ENCODE measurements around the gene AHCYL1. TPM values are rescaled to one million over a fixed set of nuclear protein-coding genes. Genes with fewer than 3 reads are reported as not detected.

Gene AHCYL1
- total RNA-seq, 1 donor from 2014 or later: 31.6 TPM

DNA sequence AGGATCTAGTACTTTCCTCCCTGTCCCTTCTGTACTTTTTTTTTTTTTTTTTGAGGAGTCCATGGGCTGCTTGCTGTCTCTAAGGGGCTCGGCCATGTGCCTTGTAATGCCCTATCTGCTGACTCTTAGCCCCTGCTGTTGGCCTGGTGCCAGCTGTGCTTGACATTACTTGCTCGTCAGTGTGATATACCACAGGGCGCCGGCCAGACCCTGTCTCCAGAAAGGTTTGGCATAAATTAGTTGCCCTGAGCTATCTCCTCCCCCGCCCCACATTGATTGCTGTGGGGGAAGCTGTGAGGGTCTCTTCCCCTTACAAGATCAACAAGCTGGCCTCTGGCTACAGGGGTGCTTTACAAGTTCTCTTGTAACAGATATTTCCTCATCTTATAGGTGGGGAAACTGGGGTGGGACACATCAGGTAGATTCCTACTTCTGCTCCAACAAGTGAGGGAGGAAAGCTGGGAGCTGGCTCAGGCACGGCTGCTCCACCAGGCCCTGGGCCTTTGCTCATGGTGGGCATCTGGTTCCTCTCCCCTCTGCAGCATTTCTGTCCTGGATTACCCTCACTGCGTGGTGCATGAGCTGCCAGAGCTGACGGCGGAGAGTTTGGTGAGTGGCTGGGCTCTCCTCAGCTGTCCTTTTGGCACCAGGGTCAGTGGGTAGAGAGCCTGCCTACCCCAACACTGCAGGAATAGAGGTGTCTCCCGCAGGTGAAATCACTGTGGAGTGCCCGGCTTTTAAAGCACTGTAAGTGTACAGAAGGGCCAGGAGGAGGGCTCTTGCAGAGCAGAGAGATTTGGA lies 65.4 kb downstream of the AHCYL1 start:
- TF ChIP-seq, protein P1, sequence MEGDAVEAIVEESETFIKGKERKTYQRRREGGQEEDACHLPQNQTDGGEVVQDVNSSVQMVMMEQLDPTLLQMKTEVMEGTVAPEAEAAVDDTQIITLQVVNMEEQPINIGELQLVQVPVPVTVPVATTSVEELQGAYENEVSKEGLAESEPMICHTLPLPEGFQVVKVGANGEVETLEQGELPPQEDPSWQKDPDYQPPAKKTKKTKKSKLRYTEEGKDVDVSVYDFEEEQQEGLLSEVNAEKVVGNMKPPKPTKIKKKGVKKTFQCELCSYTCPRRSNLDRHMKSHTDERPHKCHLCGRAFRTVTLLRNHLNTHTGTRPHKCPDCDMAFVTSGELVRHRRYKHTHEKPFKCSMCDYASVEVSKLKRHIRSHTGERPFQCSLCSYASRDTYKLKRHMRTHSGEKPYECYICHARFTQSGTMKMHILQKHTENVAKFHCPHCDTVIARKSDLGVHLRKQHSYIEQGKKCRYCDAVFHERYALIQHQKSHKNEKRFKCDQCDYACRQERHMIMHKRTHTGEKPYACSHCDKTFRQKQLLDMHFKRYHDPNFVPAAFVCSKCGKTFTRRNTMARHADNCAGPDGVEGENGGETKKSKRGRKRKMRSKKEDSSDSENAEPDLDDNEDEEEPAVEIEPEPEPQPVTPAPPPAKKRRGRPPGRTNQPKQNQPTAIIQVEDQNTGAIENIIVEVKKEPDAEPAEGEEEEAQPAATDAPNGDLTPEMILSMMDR (IDR thresholded peaks at IDR 0.05; ENCODE audit: insufficient read depth, low read length, severe bottlenecking): no peak
- peaks cover 47% of the 10 kb centered on the region for H3K36me3 ChIP-seq (ENCODE audit: control insufficient read depth, insufficient read depth, low read length)
- no peak for FAIRE-seq

DNA sequence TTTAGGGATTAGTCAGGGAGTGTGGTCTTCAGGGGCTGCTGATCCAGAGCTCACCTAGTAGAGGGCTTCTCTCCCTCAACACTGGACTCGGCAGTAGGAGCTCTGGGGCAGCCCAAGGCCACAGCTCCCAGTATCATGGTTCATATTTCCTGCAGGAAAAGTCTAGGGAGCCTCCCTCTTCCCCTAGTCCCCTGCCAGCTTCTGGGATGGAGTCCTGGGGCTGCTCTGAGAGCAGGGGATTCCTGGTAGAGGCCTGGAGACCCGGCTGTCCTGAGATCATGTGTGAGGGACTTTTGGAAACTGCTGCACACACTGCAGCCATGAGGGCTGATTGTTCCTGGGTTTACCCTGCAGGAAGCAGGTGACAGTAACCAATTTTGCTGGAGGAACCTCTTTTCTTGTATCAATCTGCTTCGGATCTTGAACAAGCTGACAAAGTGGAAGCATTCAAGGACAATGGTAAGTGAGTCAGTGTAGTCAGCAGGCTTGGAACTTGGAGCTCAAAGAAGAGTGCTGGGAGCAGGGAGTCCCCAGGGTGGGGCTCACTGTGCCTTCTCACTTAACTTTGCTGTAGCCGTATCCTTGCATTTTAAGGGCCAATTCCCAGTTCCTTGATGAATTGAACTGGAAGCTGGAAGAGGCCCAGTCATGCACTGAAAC lies 66.2 kb downstream of the AHCYL1 start:
- FAIRE-seq (no peak), DNase-seq (ENCODE audit: low read depth) (no peak)
- TF ChIP-seq, protein P1 (IDR thresholded peaks at IDR 0.05; ENCODE audit: insufficient read depth, low read length, severe bottlenecking): no peak
- H3K4me3 ChIP-seq (ENCODE audit: low read depth, low read length): no peak overlapping the region
- H3K36me3 ChIP-seq (ENCODE audit: control insufficient read depth, insufficient read depth, low read length): peaks cover 46% of the 10 kb centered on the region
- no peaks in the 10 kb centered on the region for H3K27me3 ChIP-seq (ENCODE audit: control insufficient read depth, insufficient read depth, low read length)

More for the DNA sequence above, 65.4 kb downstream of the AHCYL1 start:
- Histone ChIP-seq H3K4me3 (ENCODE audit: low read depth, low read length) (no peak overlapping the region), H3K27me3 (ENCODE audit: control insufficient read depth, insufficient read depth, low read length) (no peaks in the 10 kb centered on the region)
- no peak for DNase-seq (ENCODE audit: low read depth)

DNA sequence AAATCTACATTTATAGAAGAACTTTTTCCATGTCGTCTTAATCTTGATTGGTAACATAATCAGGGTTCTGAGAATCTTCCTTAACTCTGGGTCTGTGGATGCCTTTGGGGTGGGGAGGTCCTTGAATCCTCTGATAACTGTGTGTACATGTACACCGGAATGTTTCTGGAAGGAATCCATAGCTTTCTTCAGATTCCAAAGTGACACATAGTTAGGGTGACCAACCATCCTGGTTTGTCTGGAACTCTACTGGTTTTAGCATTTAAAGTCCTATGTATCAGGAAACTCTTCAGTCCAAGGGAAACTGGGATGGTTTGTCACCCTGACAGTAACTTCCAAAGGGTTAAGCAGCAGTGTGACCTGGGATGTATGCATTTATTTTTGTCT lies 66.7 kb downstream of the AHCYL1 start:
- Histone ChIP-seq H3K4me3 (ENCODE audit: low read depth, low read length) (no peak overlapping the region), H3K36me3 (ENCODE audit: control insufficient read depth, insufficient read depth, low read length) (peaks cover 45% of the 10 kb centered on the region)
- no peak for FAIRE-seq

DNA sequence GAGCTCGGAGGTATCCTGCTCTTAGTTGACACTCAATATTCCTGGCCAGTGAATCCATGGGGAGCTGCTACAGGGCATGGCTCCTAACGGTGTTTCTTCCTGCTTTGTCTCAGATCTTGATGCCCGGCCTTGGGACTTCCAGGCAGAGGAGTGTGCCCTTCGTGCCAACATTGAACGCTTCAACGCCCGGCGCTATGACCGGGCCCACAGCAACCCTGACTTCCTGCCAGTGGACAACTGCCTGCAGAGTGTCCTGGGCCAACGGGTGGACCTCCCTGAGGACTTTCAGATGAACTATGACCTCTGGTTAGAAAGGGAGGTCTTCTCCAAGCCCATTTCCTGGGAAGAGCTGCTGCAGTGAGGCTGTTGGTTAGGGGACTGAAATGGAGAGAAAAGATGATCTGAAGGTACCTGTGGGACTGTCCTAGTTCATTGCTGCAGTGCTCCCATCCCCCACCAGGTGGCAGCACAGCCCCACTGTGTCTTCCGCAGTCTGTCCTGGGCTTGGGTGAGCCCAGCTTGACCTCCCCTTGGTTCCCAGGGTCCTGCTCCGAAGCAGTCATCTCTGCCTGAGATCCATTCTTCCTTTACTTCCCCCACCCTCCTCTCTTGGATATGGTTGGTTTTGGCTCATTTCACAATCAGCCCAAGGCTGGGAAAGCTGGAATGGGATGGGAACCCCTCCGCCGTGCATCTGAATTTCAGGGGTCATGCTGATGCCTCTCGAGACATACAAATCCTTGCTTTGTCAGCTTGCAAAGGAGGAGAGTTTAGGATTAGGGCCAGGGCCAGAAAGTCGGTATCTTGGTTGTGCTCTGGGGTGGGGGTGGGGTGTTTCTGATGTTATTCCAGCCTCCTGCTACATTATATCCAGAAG lies 69.2 kb downstream of the AHCYL1 start:
- FAIRE-seq: no peak
- TF ChIP-seq, protein P1 (IDR thresholded peaks at IDR 0.05; ENCODE audit: insufficient read depth, low read length, severe bottlenecking): peak; percentile 99
- H3K36me3 ChIP-seq (ENCODE audit: control insufficient read depth, insufficient read depth, low read length): peaks cover 38% of the 10 kb centered on the region

More for the DNA sequence above, 66.7 kb downstream of the AHCYL1 start:
- TF ChIP-seq, protein P1 (IDR thresholded peaks at IDR 0.05; ENCODE audit: insufficient read depth, low read length, severe bottlenecking): no peak
- no peaks in the 10 kb centered on the region for H3K27me3 ChIP-seq (ENCODE audit: control insufficient read depth, insufficient read depth, low read length)
- no peak for DNase-seq (ENCODE audit: low read depth)

DNA sequence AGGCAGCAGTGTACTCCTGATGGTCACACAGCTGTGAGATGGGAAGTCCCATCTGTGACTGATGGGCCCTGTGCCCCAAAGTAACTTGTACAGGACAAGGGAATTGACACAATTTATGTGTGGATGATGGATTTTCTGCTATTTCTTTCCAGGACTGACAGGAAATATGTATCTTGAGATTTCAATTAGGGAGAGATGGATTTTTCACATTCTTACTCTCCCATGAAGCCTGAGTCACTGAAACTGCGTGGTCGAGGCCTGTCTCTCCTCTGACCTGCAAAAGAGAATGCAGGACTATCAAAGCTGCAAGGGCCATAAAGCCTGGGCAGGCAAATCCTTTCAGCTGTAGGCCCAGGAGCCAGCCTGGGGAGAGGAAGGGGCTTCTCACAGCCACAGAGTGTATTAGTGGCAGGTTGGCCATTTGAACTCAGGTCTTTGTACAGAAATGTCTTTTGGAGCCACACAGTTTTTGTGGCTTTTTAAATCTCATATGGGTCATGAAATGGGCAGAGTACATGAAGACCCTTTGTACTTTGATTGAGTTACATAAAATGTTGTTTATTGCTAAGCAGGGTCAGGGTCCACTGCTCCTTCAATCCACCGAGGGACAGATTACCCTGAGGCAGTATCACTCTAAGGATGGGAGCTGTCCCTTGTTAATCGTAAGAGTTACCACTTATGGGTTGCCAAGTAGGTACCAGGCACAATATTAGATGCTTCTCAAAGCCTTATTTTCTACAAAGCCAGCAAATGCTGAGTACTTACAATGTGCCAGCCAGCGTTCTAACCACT lies 71.1 kb downstream of the AHCYL1 start:
- TF ChIP-seq, protein P1 (IDR thresholded peaks at IDR 0.05; ENCODE audit: insufficient read depth, low read length, severe bottlenecking): no peak
- FAIRE-seq (no peak), DNase-seq (ENCODE audit: low read depth) (no peak)
- Histone ChIP-seq H3K27me3 (ENCODE audit: control insufficient read depth, insufficient read depth, low read length) (no peaks in the 10 kb centered on the region), H3K36me3 (ENCODE audit: control insufficient read depth, insufficient read depth, low read length) (peaks cover 31% of the 10 kb centered on the region), H3K4me3 (ENCODE audit: low read depth, low read length) (no peak overlapping the region)

More for the DNA sequence above, 69.2 kb downstream of the AHCYL1 start:
- peak; percentile 33 for DNase-seq (ENCODE audit: low read depth)
- Histone ChIP-seq H3K4me3 (ENCODE audit: low read depth, low read length) (no peak overlapping the region), H3K27me3 (ENCODE audit: control insufficient read depth, insufficient read depth, low read length) (no peaks in the 10 kb centered on the region)

All from bronchial epithelial cell (primary cell).